NCI-H1694 (cell line): ENCODE results near the gene STEAP2.

Experiments used
- DNase-seq: peaks from one replicate; lab custom pipeline; 2025; lab: John Stamatoyannopoulos, UW

STEAP2 gene

GRCh38 chr7:90270431-90271178, 59.1 kb downstream of the STEAP2 start:
- no peak for DNase-seq

GRCh38 chr7:90271753-90272152, 60.2 kb downstream of the STEAP2 start:
- DNase-seq = no peak

GRCh38 chr7:90272242-90272641, 60.7 kb downstream of the STEAP2 start:
- DNase-seq = no peak

GRCh38 chr7:90274161-90274560, 62.6 kb downstream of the STEAP2 start:
- no peak for DNase-seq

- DNase-seq = no peak
Measured at GRCh38 chr7:90276033-90276728, 64.6 kb downstream of the STEAP2 start.
